Activated CD4-positive, CD25-positive, alpha-beta regulatory T cell treated with anti-CD3 and anti-CD28 coated beads, Interleukin-2, amount 50 U/mL, for 72 hours (primary cell): Measurements from ENCODE around the gene E4F1.
"Not testable (repeated sequence)": the region's sequence is repeated elsewhere in the genome, so short reads cannot be mapped to it uniquely, and the experiment has no call there.

Source experiments
- DNase-seq: peaks from one replicate; pipeline ENCODE4 v3.0.0; 2021

Gene E4F1

DNA sequence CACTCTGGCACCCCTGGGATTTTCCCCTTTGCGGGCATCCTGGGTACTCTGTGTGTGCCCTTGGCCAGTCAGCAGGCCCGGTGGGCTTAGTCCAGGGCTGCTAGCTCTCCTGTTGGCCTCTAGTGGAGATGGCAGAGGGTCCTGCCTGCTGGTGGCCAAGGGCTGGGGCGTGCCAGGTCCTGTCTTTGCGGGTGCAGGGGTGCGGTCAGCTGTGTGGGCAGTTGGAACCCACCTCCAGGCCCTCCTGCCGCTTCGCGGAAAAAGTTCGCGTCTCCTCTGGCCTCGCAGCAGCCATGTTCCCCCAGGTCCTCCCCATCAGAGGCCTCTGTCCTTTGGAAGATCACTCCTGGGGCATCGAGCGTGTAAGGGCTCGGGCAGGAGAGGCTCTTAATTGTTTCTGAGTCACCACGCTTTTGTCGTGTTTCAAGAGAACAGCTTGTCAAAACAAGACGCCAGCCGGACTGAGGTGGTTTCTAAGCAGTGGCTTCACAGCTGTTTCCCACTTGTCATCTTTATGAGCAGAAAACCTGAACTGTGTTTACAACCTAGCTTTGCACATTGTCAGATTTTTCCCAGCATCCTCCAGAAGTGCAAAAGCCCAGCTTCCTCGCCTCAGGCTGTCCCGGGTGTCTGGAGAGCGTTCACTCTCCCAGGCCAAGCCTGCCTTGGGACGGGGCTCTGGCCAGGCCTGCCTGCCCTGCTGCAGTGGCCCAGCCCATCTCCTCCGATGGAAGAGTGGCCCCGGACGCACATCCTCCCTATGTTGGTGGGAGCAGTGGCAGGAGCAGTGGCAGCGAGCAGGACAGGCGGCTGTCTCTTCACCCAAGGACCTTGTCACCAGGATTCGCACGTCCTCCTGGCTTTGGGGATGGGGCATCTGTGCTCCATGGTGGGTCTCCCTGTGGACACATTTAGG lies 7.9 kb downstream of the E4F1 start:
- DNase-seq = no peak

DNA sequence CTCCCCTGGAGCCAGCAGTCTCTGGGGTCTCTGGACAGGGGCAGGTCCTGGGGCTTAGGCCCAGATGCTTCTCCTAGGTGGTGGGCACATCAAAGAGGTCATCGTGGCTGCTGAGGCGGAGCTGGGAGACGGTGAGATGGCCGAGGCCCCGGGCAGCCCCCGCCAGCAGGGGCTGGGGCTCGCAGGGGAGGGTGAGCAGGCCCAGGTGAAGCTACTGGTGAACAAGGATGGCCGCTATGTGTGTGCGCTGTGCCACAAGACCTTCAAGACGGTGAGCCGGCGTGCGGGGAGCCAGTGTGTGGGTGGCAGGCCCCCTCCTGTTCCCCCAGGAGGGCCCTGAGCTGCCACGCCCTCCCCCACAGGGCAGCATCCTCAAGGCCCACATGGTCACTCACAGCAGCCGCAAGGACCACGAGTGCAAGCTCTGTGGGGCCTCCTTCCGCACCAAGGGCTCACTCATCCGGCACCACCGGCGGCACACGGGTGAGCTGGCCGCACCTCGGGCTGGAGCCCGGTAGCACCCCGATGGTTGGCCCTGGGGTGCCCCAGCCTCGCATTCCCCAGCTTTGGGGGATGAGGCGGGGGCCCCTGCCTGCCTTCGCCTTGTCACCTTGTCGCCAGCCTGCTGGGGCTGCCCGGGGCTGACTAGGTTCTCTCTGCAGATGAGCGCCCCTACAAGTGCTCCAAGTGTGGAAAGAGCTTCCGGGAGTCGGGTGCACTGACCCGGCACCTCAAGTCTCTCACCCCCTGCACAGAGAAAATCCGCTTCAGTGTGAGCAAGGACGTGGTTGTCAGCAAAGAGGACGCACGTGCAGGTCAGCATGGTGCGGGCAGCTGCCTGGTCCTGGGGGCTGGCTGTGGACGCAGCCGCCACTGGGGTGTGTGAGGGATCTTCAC lies 9.0 kb downstream of the E4F1 start:
- no peak for DNase-seq

GRCh38 chr16:2233046-2233775 lies 9.8 kb downstream of the E4F1 start:
- no peak for DNase-seq

DNA sequence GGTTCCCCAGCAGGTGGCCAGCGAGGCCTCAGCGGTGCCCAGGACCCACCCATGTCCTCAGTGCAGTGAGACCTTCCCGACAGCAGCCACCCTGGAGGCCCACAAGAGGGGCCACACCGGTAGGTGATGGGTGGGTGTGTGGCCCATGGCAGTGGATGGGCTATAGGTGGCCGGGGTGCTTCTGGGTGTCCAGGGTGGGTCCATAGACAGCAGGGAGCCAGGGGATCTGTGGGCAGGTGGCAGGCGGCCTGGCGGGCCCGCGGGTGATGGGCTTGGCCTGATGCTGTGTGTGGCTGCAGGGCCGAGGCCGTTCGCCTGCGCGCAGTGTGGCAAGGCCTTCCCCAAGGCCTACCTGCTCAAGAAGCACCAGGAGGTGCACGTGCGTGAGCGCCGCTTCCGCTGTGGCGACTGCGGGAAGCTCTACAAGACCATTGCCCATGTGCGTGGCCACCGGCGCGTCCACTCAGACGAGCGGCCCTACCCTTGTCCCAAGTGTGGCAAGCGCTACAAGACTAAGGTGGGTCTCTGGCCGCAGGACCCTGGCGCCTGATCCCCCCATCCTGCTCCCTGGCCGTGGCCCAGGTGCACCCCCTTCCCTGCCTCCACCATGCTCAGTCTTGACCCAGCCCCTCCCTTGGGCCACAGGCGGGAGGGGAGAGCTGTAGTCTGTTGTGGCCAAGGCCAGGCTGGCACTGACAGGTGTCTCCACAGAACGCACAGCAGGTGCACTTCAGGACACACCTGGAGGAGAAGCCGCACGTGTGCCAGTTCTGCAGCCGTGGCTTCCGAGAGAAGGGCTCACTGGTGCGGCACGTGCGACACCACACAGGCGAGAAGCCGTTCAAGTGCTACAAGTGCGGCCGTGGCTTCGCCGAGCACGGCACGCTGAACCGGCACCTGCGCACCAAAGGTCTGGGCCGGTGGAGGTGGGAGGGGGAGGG lies 10.8 kb downstream of the E4F1 start:
- no peak for DNase-seq

GRCh38 chr16:2234813-2235170 lies 11.4 kb downstream of the E4F1 start:
- no peak for DNase-seq

- no peak for DNase-seq
Measured at GRCh38 chr16:2235234-2235651, 11.9 kb downstream of the E4F1 start.

DNA sequence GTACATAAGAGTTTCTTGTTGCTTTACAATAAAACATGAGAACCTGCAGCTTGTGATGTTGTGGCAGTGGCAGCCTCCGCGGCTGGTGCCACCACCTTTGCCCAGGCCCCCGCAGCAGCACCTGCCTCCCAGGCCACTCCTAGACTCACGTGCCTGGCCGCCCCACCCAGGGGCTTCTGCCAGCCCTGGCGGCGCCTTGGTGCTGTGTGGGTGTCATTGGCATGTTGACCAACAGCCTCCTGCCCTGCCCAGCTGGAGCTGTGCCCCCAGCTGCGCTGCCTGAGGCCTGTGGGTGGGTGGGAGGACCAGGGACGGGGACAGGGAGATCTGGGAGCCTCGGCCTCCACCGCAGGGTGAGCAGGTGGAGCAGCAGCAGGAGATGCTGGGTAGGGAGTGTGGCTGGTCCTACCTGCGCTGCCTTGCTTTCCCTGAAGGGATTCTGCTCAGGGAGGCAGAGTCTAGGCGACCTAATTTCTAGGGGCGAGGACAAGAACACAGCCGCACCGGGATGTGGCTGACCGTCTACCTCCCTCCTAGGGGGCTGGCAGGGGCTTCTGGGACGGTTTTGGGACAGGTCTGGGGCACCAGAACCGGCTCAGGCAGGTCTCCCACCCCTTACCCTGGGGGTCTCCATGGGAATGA lies 12.4 kb downstream of the E4F1 start:
- DNase-seq = no peak

- no peak for DNase-seq
Measured at GRCh38 chr16:2236337-2237101, 13.1 kb downstream of the E4F1 start, which contains the start of gene DNASE1L2. Gene DNASE1L2 (plus strand): TSS chr16:2236444. CDS start chr16:2236817, 373 bp downstream.

DNA sequence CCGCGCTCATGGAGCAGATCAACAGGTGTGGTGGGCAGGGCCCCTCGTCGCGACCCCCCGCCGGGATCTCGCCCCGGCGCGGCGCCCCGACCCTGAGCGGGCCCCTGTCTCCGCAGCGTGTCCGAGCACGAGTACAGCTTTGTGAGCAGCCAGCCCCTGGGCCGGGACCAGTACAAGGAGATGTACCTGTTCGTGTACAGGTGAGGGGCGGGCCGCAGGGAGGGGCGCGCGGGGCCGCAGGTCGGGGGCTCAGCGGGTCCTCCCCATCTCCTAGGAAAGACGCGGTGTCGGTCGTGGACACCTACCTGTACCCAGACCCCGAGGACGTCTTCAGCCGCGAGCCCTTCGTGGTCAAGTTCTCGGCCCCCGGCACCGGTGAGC lies 13.7 kb downstream of the E4F1 start:
- DNase-seq = no peak

GRCh38 chr16:2237493-2238149 lies 14.2 kb downstream of the E4F1 start:
- no peak for DNase-seq

DNA sequence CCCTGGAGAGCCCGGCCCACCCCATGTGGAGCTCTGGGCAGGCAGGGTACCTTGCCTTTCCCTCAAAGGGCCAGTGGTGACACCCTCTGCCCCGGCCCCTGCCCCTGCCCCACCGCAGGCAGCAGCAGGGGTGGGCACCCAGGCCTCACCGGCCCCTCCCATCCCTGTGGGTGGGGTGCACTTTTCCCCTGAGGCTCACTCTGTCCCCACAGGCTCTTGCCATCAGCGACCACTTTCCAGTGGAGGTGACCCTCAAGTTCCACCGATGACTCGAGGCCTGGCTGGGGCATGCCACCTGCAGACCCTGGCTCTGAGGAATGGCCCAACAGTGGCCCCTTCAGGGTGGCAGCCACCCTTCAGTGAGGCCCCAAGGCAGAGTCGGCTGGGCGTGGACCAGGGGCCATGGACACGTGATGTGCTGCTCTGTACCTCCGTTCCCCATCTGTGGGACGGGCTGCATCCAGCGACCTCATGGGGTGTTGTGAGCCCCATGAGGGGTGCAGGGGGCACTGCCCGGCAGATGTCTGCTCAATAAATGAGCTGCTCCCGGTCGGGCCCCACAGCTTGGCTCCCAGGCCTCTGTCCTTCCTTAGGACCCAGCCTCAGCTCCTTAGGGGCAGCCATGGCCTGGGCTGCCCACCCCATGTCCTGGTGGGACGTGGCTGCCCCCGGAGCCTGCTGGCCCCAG lies 14.9 kb downstream of the E4F1 start:
- DNase-seq = no peak

DNA sequence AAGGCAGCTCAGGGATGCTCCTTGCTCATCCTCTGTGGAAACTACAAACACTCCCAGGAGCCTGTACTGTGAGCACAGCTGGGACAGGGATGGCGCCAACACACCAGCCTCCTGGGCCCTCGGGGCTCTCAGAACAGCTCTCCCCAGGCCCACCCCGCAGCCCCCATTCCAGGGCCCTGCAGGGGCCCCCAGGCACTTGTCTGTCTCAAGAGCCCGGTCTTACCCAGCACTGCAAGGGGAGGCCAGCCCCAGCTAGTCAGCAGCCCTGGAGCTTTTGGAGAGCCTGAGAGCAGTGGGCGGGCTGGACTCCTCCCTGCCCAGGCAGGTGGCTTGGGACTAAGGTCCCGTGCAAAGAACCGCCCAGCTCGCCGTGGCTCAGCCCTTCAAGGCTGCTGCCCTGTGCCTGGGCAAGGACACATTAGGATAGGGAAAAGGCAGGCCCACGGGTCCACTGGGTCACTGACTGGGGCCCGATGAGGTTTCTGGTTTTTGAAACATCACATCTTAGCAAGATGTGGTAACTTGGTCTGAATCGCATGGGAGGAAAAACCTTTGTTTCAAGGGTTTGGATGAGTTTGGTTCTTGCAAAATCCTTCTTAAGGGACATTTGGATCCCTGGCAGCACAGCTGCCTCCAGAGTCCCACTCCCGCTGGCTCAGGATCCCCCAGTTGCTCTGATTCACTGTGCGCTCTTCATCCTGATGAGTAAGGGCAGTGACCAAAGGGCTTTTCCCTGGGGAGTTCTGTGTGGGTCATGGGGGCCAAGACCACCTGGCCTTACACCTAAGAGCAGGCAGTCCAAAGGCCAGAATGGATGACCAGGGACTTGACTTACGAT lies 15.7 kb downstream of the E4F1 start:
- no peak for DNase-seq

DNA sequence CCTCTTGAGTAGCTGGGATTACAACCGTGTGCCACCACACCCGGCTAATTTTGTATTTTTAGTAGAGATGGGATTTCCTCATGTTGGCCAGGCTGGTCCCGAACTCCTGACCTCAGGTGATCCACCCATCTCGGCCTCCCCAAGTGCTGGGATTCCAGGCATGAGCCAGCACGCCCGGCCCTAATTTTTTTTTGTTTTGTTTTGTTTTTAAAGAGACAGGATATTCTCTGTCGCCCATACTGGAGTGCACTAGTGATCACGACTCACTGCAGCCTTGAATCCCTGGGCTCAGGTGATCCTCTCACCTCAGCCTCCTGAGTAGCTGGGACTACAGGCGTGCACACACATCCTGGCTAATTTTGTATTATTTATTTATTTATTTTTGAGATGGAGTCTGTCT lies 16.9 kb downstream of the E4F1 start:
- not testable (repeated sequence) for DNase-seq

DNA sequence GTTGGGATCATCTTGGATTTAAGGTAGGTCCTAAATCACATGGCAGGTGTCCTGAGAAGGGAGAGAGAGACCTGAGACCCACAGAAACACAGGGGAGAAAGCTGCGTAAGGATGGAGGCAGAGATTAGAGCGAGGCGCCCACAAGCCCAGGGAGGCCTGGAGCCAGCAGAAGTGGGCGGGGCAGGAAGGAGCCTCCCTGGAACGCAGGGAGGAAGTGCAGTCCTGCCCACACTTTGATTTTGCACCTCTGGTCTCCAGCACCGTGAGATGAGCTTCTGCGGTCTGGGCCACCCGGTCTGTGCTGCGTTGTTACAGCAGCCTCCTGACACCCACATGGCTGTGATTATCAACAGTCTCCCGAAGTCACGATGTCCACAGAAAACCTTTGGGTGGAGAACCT lies 19.2 kb downstream of the E4F1 start:
- DNase-seq = no peak

- no peak for DNase-seq
Measured at GRCh38 chr16:2243031-2243528, 19.7 kb downstream of the E4F1 start.

- no peak for DNase-seq
Measured at GRCh38 chr16:2243781-2244180, 20.4 kb downstream of the E4F1 start.

GRCh38 chr16:2244301-2244700 lies 20.9 kb downstream of the E4F1 start:
- DNase-seq = no peak
